ENCODE measurements around the gene SRP9. TPM values are rescaled to one million over a fixed set of nuclear protein-coding genes. Genes with fewer than 3 reads are reported as not detected.
"Not testable (repeated sequence)": the region's sequence is repeated elsewhere in the genome, so short reads cannot be mapped to it uniquely, and the experiment has no call there.

The SRP9 gene
- total RNA-seq, 1 donor from 2014 or later: 160 TPM

DNA sequence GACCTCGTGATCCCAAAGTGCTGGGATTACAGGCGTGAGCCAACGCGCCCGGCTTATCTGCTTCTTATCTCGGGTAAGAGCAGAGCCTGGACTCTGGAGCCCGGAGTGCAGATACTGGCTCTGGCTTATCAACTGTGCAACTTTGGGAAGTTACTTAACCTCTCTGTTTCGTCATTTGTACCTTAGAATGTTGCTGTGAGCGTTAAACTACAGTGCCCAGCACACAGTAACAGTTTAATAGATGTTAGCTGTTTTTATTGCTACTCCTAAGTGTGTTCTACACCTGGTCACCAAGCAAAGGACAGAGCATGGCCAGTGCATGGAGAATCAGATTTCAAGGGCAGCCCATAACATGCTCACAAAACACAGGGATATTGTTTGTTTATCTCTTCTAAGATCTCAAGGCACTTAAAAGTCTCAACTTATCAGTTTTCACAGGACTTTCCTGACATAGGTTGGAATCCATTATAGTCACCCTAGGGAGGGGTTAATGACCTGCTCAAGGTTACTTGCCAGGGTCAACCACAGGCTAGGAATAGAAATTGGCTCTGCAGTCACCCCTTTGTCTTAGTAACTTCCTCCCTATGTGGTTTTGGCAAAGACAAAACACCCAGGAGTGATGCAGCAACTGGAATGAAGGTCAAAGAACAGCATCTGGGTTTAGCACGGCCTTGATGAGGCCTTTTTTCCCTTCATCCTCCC is 22.5 kb upstream of the SRP9 start:
- no peak for DNase-seq (ENCODE audit: extremely low read depth, low read depth, low spot score)

DNA sequence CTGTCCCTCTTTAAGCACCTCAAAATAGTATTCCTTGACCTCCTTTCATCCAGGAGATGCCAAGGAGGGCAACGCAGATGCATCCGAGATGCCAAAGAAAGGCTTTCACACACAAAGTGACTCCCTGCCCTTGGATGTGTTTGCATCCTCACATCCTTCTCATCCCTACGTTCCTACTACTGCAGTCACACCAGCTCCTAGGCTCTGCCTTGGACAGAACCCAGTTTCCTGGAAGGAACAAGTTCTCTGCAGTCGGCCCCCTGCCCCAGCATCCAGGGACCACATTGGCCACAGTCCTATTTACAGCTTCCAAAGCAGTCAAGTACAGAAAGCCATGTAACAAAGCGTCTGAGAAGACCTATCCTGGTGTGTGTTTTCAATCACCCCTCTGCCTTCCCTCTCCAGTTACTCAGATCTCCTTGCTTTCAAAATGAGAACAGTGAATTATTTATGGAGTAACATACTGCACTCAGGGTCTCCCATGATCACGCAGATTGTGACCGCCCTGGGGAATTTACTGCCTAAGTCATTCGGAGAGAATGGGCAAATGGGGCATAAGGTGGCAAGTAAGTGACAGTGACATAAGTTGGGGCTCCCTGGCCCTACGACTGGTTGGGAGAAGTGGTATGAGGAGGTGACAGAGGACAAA is 21.8 kb upstream of the SRP9 start:
- DNase-seq (ENCODE audit: extremely low read depth, low read depth, low spot score): no peak

DNA sequence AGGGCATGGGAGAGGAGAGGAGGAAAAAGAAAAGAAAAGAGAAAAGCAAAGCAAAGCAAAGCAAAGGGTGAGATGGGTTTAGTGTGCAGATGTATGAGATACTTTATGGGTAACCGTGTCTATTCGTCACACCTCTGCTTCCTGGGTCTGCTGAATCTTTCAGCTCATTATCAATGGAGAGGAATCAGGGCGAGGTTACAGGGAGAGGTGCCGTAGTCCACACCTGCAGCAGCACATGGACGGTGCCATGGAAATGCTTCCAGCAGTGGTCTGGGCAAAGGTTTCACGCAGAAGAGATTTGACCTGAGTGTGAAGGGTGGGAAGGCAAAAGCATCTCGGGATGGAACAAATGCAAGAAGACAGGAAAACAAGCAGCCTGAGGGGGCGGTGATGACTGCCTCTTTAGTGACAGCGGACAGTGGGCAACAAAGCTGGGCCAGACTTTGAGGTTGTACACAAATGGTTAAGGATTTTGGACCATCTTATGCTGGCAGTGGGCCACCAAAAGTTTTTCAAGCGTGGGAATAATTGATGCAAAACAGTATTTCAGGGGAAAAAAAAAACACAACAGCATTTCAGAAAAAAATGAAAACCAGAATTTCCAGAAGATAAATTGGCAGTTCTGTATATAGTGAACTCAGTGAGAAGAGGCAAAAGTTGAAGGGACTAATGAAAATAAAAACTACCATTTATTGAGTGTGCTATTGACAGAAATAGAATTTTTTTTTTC is 19.5 kb upstream of the SRP9 start:
- DNase-seq (ENCODE audit: extremely low read depth, low read depth, low spot score): no peak

DNA sequence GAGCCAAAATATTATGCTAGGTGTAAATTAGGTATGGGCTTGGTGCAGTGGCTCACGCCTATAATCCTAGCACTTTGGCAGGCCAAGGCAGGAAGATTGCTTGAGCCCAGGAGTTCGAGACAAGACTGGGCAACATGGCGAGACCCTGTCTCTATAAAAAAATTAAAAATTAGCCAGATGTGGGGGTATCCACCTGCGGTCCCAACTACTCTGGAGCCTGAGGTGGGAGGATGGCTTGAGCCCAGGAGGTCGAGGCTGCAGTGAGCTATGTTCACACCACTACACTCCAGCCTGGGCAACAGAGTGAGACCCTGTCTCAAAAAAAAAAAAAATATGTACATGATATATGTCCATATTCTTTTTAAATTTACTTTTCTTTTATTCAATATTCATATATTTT is 17.7 kb upstream of the SRP9 start:
- not testable (repeated sequence) for DNase-seq (ENCODE audit: extremely low read depth, low read depth, low spot score)

DNA sequence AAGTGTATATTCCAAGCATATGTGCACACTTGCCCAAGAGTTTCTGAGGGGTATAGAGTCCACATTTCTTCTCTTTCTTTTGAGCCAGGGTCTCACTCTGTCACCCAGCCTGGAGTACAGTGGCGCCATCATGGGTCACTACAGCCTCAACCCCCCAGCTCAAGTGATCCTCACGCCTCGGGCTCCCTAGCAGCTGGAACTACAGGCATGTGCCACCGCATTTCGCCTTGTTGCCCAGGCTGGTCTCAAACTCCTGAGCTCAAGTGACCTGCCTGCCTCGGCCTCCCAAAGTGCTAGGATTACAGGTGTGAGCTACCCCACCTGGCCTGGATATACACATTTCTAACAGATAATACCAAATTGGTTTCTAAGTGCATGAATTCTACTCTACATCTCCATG is 17.1 kb upstream of the SRP9 start:
- DNase-seq (ENCODE audit: extremely low read depth, low read depth, low spot score): no peak

DNA sequence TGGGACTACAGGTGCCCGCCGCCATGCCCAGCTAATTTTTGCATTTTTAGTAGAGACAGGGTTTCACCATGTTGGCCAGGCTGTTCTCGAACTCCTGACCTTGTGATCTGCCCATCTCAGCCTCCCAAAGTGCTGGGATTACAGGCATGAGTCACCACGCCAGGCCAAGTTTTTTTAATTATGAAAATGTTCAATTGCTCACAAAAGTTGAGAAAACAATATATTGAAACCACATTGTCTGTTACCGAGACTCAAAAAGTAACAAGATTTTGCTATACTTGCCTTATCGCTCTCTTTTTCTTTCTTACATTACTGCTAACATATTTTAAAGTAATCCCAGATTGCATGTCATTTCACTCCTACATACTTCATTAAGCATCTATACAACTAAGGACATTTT is 16.2 kb upstream of the SRP9 start:
- not testable (repeated sequence) for DNase-seq (ENCODE audit: extremely low read depth, low read depth, low spot score)

DNA sequence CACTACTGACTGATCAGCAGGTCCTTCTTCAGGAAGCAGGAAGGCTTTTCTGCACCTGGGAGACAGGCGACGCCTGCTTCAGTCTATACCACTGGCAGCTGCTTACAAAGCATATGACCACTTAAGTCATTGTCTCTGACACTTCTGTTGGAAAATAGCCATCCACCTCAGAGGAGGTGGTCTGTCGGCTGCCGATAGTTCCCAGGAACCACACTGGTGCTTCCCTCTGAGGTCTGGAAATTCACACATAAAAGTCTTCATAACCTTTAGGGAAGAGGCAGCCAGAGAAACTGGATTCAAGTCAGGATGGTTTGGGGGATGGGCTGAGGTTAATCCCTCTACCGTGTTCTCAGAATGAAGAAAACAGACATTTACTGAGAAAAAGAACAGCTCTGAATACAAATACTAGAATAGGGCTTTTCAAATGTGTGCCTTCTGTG is 15.6 kb upstream of the SRP9 start:
- DNase-seq (ENCODE audit: extremely low read depth, low read depth, low spot score): no peak

DNA sequence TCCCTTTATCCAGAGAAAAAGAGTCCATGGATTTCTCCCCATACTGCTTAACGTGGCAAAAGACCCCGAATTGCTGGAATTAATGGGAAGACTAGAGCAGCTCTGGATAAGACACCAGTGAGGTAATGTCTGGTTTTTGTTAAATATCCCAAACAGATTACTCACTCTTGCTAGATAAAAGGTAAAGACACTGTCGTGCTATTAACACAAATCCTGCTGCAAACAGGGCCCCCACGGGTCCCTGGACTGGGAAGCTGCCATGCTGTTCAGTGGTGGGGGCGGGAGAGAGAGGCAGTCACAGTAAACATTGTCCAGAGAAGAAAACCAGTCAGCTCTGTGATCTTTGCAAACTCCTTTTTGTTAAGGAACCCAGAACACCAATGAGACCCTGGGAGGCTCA is 15.2 kb upstream of the SRP9 start:
- DNase-seq (ENCODE audit: extremely low read depth, low read depth, low spot score): no peak

DNA sequence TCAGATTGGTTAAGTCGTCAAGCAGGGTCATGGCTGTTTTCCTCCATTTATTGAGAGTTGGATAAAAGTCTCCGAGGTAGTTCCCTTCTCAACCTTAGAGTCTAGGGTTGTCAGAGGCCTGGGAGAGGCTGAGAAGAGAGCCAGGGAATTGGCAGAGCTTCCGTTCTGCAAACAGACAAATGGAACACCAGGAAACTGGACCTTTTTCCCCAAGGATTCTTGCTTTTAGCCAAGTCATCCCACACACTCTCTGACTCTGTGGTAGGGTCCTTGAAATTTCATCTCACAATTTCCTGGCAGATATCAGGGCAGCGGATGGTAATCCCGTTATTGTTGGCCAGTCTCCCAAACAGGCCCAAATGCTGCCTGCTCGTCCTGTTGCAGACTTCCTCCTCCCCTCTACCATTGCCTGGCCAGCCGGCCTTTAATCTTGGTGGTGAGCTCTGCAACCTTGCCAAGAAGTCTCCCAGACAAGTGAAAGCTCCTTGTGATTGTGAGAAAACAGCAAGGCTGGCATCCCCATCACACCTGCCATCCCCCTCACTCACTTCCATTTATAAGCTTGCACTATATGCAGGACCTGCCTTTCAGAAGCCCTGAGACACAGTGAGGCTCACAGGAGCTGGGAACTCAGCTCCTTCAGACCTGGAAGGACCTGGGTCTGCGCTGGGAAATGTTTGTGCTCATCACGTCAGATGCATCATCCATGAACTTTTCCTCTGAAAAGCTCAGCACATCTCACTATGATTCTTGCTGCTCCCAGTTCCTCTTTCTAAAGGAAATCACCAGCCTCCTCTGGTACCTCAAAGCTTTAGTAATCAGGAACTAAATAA is 13.7 kb upstream of the SRP9 start:
- DNase-seq (ENCODE audit: extremely low read depth, low read depth, low spot score): no peak

DNA sequence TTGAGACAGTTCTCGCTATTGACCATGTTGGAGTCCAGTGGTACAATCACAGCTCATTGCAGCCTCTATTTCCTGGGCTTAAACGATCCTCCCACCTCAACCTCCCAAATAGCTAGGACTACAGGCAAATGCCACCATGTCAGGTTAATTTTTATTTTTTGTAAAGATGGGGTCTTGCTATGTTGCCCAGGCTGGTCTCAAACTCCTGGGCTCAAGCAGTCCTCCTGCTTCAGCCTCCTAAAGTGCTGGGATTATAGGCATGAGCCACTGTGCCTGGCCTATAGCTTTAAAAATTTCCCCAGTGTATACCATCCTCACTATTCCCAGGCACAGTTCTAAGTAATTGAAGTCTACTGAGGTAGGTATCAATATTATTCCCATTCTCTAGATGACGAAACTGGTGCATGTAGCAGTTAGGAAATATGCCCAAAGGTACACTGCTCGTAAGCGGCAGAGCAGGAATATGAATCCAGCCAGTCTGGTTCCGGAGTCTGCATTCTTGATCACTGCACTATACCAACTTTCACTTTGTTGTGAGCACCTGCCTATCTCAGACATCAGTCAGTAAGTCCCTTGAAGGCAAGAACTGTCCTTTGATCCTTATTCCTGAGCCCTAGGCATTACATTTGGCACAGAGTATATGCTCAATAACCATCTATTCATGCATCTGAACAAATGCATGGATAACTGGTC is 11.5 kb upstream of the SRP9 start:
- no peak for DNase-seq (ENCODE audit: extremely low read depth, low read depth, low spot score)

DNA sequence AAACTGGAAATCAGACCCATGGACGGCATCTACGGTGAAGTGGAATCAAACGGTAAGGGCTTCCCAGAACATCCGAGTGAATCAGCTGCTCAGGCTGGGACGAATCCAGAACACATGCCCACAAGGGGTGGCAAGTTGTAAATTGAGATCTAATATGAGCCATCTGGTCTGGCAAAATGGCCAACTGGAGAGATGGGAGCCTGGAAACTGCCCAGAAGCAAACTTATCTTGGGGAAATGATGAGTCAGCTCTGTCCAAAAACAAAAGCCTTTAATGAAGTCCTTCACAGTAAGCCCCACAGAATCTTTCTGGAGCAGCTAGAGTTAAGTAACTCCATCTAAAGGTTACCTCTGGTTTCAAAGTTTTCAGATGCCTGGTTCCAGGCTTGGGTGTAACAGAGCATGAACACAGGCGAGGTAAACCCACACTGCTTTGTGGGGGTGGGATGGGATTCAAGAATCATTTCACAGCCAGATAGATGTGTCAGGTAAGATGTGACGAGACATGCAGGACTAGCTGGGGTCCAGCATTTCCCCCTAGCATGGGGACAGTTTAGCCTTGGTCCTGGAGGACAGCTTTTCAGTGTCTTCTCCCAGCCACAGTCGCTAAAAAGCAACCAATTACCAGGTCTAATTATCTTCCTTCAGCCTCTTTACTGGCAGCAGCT is 10.5 kb upstream of the SRP9 start:
- no peak for DNase-seq (ENCODE audit: extremely low read depth, low read depth, low spot score)

DNA sequence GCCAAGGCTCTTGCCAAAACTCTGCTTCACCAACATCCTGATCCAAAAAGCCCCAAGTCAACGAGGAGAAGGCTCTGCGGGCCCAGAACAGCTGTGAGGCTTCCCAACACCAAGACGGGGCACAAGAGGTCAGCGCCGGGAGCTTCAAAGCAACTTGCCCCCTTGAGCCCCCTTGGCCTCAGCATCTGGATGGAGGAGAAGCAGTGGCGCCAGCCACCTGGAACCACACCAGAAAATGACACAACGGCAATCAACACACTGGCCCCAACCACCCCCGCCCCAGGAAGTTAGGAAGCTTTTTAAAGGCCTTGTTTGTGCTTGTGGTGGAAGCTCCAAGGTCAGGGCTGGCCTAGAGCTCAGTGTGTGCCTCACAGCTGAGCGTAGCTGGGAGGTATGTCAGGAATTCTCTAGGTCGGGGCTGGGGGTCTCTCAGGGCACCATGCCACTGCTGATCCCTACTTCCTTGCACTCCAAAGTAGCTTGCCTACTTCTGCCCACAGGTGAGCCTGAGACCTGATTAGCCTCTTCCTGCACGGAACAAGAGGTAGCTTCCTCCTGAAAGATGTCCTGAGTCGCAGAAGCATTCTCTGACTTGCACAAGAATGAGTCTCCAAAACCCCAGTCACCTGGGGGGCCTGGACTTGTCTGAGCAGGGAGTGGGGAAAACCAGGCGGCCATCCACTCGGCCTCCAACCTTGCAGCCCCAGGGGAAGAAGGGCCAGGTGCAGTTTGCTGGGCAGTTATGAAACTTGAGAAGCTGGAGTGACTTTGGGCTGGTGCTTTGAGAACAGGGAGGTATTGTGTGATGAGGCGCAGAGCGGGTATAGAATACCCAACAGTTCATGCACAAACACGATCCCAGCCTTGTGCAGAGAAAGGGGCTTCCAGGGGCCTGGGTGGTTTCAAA is 9.7 kb upstream of the SRP9 start:
- no peak for DNase-seq (ENCODE audit: extremely low read depth, low read depth, low spot score)

DNA sequence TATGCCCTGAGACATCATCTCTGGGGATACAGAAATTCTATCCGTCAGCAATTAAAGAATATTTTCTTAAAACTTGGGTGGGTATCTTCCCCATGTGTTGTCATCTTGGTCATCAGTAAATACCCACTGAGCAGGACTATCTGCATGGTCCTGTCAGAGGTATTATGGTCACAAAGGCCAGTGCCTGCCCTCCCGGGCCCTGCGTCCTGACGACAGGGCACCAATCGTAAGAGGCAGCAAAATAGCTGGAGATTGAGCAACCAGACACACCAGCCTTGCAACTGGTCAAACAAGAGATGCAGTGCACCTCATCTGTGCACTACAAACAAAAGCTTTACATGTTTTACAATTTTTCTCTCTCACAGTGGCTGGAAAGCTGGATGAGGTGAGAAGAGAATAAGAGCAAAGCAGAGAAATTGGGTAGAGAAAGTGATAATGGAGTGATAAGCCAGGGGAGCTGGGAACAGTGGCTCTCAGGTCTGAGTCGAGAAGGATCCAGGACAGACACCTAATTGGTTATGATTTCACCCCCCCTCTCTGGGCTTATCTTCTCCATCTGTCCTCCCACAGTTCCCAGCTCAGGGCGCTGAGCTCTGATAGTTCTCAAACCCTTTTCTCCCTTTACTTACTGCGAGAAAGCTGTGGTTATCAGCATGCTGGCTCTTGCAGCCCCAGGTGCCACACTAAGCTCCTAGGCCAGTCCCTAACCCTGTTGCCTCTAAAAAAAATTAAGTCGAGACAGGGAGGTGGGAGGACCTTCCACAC is 8.8 kb upstream of the SRP9 start:
- DNase-seq (ENCODE audit: extremely low read depth, low read depth, low spot score): no peak

DNA sequence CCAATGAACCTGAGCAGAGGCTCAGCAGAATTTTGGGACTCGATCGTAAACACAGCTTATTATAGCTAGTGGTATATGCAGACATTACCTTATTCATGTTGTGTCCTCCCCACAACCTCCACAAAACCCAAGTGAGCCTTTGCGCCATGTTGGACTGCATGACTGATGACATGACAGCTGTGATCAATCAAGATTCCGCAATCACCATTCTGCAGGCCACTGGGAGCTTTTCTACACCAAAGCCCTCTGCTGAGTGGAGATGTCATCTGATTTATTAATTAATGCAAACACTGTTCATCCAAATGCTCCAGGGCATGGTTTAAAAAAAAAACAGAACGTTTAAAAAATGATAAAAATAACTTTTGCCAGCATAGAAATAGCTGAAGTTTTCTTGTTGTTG is 7.9 kb upstream of the SRP9 start:
- no peak for DNase-seq (ENCODE audit: extremely low read depth, low read depth, low spot score)

DNA sequence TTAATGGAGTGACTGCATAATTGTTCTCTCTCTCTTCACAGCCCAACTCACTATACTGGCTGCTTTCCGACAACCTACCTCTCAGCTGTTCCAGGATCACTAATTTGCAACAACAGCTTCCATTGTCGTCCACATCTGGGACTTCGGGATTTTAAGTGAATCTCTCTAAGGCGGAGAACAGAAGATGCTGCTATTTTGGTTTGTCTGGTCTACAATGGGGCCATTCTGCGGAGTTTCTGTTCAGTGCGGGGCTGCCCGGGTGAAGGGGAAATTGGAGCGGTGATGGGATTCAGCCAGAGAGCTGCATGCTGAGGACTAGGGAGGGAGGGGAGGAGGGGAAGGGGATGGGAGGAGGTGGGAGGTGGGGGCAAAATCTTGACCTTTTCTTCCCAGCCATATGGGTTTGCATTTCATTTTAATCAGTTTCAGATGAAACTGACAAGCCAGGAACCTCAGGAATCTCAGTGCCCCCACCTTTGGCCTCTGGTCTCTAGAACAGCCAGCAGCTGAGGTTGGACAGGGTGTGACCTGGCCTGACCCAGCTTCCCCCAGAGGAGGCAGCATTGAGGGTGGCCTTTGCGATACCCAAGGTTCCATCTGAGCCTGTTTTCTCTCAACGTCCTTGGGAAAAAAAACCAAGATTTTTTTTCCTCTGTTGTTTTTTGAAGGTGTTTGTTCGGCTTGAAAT is 6.9 kb upstream of the SRP9 start:
- DNase-seq (ENCODE audit: extremely low read depth, low read depth, low spot score): no peak

DNA sequence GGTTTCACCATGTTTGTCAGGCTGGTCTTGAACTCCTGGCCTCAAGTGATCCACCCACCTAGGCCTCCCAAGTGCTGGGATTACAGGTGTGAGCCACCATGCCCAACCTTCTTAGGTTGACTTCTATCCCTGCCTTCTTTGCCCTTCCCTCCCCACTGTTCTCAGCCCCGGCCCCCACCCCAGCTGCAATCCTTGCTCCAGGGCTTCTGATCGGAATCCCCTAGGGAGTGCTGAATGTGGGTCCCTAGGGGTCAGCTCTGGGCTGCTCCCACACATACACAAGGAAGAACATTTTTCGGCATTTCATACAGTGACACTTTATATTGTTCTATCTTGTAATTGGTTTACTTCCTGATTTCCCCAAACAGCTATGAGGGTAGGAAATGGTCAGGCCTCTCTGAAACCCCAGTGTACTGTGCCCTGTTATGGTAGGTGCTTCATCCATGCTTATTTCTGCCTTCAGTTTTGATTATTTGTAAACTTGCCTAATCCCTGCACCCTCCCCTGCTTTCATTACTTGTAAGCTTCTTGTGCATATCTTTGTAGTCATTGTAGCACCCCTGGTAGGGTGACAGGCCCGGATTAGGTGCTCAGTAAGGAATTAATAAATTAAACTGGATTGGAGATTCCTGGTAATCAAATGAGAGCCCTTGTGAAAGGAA is 5.8 kb upstream of the SRP9 start:
- DNase-seq (ENCODE audit: extremely low read depth, low read depth, low spot score): no peak

DNA sequence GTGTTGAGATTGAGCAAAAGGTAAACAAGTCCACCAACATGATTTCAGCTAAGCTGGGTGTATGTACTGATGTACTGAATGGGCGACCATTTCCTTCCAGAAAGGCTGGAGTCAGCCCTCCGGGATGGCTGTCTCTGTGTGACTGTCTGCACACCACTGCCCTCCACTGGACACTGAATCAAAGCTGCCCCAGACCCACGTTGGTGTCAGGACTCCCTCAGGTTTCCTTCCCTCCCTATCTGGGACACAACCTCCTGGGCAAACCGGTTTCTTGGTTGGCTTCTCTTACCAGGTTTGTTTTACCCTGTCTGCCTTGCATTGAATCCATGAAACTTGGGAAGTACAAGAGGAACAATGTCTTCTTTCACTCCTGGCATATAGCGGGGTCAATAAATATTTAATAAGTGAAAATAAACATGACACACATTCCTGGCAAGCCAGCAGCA is 5.3 kb upstream of the SRP9 start:
- DNase-seq (ENCODE audit: extremely low read depth, low read depth, low spot score): peak; percentile 77

Measured in glomerular endothelial cell (primary cell).